Left ventricle myocardium inferior (tissue), 1 donor: ENCODE measurements around the gene SMS. TPM values are rescaled to one million over a fixed set of nuclear protein-coding genes. Genes with fewer than 3 reads are reported as not detected.

ENCODE experiments used
- DNase-seq: peaks from one replicate; pipeline ENCODE4 v3.0.0-alpha.2; 2020
- H3K27ac ChIP-seq: fragments of 200-600 bp; replicated peaks from 2 replicates; pipeline ENCODE4 v1.8.0; 2021
- H3K27me3 ChIP-seq: fragments of 200-600 bp; 2 replicates; pipeline ENCODE4 v1.8.0; 2021; ENCODE audit warnings: low read depth
- H3K36me3 ChIP-seq: fragments of 200-600 bp; 2 replicates; pipeline ENCODE4 v1.8.0; 2021
- H3K4me1 ChIP-seq: fragments of 200-600 bp; 2 replicates; pipeline ENCODE4 v1.8.0; 2021
- H3K4me3 ChIP-seq: fragments of 200-600 bp; 2 replicates; pipeline ENCODE4 v1.8.0; 2021; ENCODE audit warnings: mild to moderate bottlenecking, moderate library complexity
- H3K9me3 ChIP-seq: fragments of 200-600 bp; replicated peaks from 2 replicates; pipeline ENCODE4 v1.8.0; 2021
- CTCF ChIP-seq: fragments of 200-600 bp; IDR thresholded peaks from 2 replicates; pipeline ENCODE4 v1.8.0; 2021; ENCODE audit warnings: antibody characterized with exemption, mild to moderate bottlenecking, borderline replicate concordance
- intact Hi-C: fragments of 100-400 bp; cut with micrococcal nuclease; formaldehyde crosslinking; loops from one replicate; pipeline ENCODE4 v1.11.0; 2022
- total RNA-seq: library from RNA; stranded (reverse); fragmentation: NEBNext Ultra II Directional; extraction: Animal tissue kit (Norgen Biotek cat#: 25700); gene quantifications from one replicate; pipeline ENCODE4 v1.2.1, GENCODE V29; 2021
- donor health status: DM: no; HTN: yes; CAD: no; lungs with severe emphysema.

The SMS gene
- total RNA-seq, 1 donor from 2014 or later: 46.8 TPM

GRCh38 chrX:21930986-21931385 is 9.5 kb upstream of the SMS start:
- intact Hi-C loops: no loop called here
- no peaks in the 10 kb centered on the region for H3K36me3 ChIP-seq
- no peak overlapping the region for H3K27ac ChIP-seq
- no peaks in the 10 kb centered on the region for H3K27me3 ChIP-seq
- no peaks in the 10 kb centered on the region for H3K9me3 ChIP-seq
- DNase-seq: no peak
- H3K4me3 ChIP-seq: no peak overlapping the region
- TF ChIP-seq CTCF: no peak
- H3K4me1 ChIP-seq: no peaks in the 10 kb centered on the region

- DNase-seq: no peak
- Histone ChIP-seq H3K27ac (no peak overlapping the region), H3K4me3 (no peak overlapping the region), H3K4me1 (no peaks in the 10 kb centered on the region), H3K27me3 (no peaks in the 10 kb centered on the region), H3K36me3 (no peaks in the 10 kb centered on the region), H3K9me3 (no peaks in the 10 kb centered on the region)
- intact Hi-C loops: no loop called here
- TF ChIP-seq CTCF: no peak
Measured at GRCh38 chrX:21932292-21933002, 8.1 kb upstream of the SMS start.

GRCh38 chrX:21933077-21933476 is 7.4 kb upstream of the SMS start:
- Histone ChIP-seq H3K9me3 (no peaks in the 10 kb centered on the region), H3K27me3 (no peaks in the 10 kb centered on the region), H3K36me3 (no peaks in the 10 kb centered on the region), H3K27ac (no peak overlapping the region), H3K4me1 (no peaks in the 10 kb centered on the region), H3K4me3 (no peak overlapping the region)
- DNase-seq: no peak
- intact Hi-C loops: no loop called here
- no peak for TF ChIP-seq CTCF

GRCh38 chrX:21934414-21934813 is 6.1 kb upstream of the SMS start:
- TF ChIP-seq CTCF: no peak
- intact Hi-C loops: no loop called here
- DNase-seq: no peak
- H3K36me3 ChIP-seq: no peaks in the 10 kb centered on the region
- no peaks in the 10 kb centered on the region for H3K9me3 ChIP-seq
- H3K4me1 ChIP-seq: no peaks in the 10 kb centered on the region
- no peaks in the 10 kb centered on the region for H3K27me3 ChIP-seq
- H3K4me3 ChIP-seq: no peak overlapping the region
- no peak overlapping the region for H3K27ac ChIP-seq

- H3K27ac ChIP-seq: peak overlapping the region; percentile 86
- H3K4me3 ChIP-seq: peak overlapping the region; percentile 71
- no peak for DNase-seq
- no peaks in the 10 kb centered on the region for H3K36me3 ChIP-seq
- intact Hi-C loops: no loop called here
- no peak for TF ChIP-seq CTCF
- no peaks in the 10 kb centered on the region for H3K4me1 ChIP-seq
- no peaks in the 10 kb centered on the region for H3K9me3 ChIP-seq
- no peaks in the 10 kb centered on the region for H3K27me3 ChIP-seq
Measured at GRCh38 chrX:21939906-21940305, 603 bp upstream of the SMS start.
